Ovary (tissue), 9 donors: ENCODE measurements around the gene TNKS1BP1. TPM values are rescaled to one million over a fixed set of nuclear protein-coding genes. Genes with fewer than 3 reads are reported as not detected.

Experiments
- DNase-seq, 5 donors: peaks; one replicate each; pipeline ENCODE4 v3.0.0-alpha.2; 2019 to 2020
- H3K27ac ChIP-seq, 2 donors: fragments of 200-600 bp; one replicate each; pipeline versions ENCODE4 v1.5.1 to v1.8.0; 2019 to 2022
- H3K27me3 ChIP-seq: fragments of 200-600 bp; one replicate; pipeline ENCODE4 v1.8.0; 2022
- H3K36me3 ChIP-seq: fragments of 200-600 bp; sonication (generic); one replicate; pipeline ENCODE4 v1.5.1; 2019
- H3K4me1 ChIP-seq: one replicate; pipeline ENCODE4 v1.8.1; 2013; ENCODE audit warnings: mild to moderate bottlenecking, moderate library complexity; ENCODE audit not compliant: insufficient read depth
- H3K4me3 ChIP-seq: fragments of 200-600 bp; sonication (generic); one replicate; pipeline ENCODE4 v1.5.1; 2017
- H3K9me3 ChIP-seq, 2 donors: fragments of 200-600 bp in 1 of 2; sonication (generic) in 1 of 2; one replicate each; pipeline versions ENCODE4 v1.5.1 to v1.8.1; 2013 to 2019; ENCODE audit warnings: mild to moderate bottlenecking in 1 of 2, moderate library complexity in 1 of 2
- EP300 ChIP-seq: sonication (generic); formaldehyde crosslinking; IDR thresholded peaks from one replicate; pipeline ENCODE4 v1.6.1; 2017; ENCODE audit warnings: antibody characterized with exemption
- POLR2A ChIP-seq: fragments of 450-650 bp; IDR thresholded peaks from one replicate; pipeline ENCODE4 v1.6.1; 2017; ENCODE audit warnings: antibody characterized with exemption, mild to moderate bottlenecking, moderate library complexity
- WGBS, 3 donors: extraction: QIAGEN DNeasy Blood & Tissue Kit in 1 of 3; methylation state at CpG; one replicate each; pipeline versions ENCODE4 v1.1.5 to v1.1.7; 2013 to 2017; 5-methylcytosine and 5-hydroxymethylcytosine counted together
- intact Hi-C, 4 donors: fragments of 100-400 bp; cut with DNase I; formaldehyde crosslinking; loops; one replicate each; pipeline versions ENCODE4 v1.11.0 to v1.15.1; 2022 to 2023
- polyA plus RNA-seq, 2 donors: library from polyadenylated mRNA; stranded (reverse); fragments of 200-250 nt in 1 of 2; fragments of 350-450 nt in 1 of 2; fragmentation: Illumina TruSeq in 1 of 2; extraction: RNeasy Lipid Tissue Mini Kit (QIAGEN cat#74804) in 1 of 2; gene quantifications; one replicate each; pipeline ENCODE4 v1.2.3, GENCODE V29; 2013 to 2014
- total RNA-seq, 7 donors: library from RNA; depleted of rRNA in 2 of 7; stranded (reverse); fragments of >200 nt in 2 of 7; fragmentation: NEBNext Ultra II Directional in 3 of 7; extraction: Animal tissue kit (Norgen Biotek cat#: 25700) in 3 of 7; gene quantifications; one replicate each; pipeline versions ENCODE4 v1.1.0 to v1.2.4, GENCODE V29; 2016 to 2023
- TF ChIP-seq, protein P1 (sequence below), 3 donors: fragments of 450-650 bp in 2 of 3; fragments of 200-600 bp in 1 of 3; IDR thresholded peaks; one replicate each; pipeline versions ENCODE4 v1.5.1 to v1.8.0; 2016 to 2022; ENCODE audit warnings: antibody characterized with exemption in 3 of 3, mild to moderate bottlenecking in 1 of 3
- donor health status: DM: no; HTN: no; CAD: no; lungs with moderate emphysema.
- donor health status: DM: no; HTN: no; CAD: no.
- donor health status: Bipolar disorder and iron deficiency.
- donor health status: DM: yes; HTN: yes; CAD: no.
- donor health status: DM: no; HTN: no; CAD: no.
- donor health status: DM: yes; HTN: yes; CAD: no.

Gene TNKS1BP1
- total and polyA plus RNA-seq, 9 donors, result 45.2 to 230 (median 132) TPM

DNA sequence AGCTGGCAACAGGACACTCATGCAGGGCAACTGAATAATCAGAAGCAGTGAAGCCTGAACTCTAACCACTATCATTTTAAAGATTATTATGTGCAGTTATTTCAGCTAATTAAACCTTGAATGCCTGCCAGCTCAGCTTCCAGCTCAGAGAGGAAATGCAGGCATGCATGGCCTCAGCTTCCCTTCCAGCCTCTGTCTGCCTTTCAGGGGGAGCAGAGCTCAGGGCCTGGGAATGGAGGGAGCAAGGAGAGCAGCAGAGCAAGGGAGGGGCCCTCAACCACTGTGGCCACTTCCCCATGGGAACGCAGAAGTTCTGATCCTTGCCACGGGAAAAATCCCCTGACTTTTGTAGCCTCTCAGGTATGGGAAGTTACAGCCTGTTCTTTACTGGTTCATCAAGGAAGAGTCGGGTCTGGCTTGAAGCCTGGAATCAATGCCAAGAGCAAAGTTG is 55.2 kb downstream of the TNKS1BP1 start:
- TF ChIP-seq, protein P1, sequence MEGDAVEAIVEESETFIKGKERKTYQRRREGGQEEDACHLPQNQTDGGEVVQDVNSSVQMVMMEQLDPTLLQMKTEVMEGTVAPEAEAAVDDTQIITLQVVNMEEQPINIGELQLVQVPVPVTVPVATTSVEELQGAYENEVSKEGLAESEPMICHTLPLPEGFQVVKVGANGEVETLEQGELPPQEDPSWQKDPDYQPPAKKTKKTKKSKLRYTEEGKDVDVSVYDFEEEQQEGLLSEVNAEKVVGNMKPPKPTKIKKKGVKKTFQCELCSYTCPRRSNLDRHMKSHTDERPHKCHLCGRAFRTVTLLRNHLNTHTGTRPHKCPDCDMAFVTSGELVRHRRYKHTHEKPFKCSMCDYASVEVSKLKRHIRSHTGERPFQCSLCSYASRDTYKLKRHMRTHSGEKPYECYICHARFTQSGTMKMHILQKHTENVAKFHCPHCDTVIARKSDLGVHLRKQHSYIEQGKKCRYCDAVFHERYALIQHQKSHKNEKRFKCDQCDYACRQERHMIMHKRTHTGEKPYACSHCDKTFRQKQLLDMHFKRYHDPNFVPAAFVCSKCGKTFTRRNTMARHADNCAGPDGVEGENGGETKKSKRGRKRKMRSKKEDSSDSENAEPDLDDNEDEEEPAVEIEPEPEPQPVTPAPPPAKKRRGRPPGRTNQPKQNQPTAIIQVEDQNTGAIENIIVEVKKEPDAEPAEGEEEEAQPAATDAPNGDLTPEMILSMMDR (IDR thresholded peaks at IDR 0.05), result no peak
- no peak for TF ChIP-seq POLR2A
- TF ChIP-seq EP300, result no peak
- intact Hi-C loops, result loop anchor here in 1 of 4 donors (10.0 kb wide), 1 partner anchor 85 kb away; no protein-coding TSS in a partner anchor
- H3K4me3 ChIP-seq, result no peak overlapping the region
- H3K27ac ChIP-seq, result no peak overlapping the region
- no peaks in the 10 kb centered on the region for H3K4me1 ChIP-seq
- H3K27me3 ChIP-seq, result no peaks in the 10 kb centered on the region
- WGBS, 3 donors, result 17 to 20% (median 18%) methylated on average over 3 of the region's 3 CpGs
- no peak for DNase-seq
- no peaks in the 10 kb centered on the region for H3K9me3 ChIP-seq
- no peaks in the 10 kb centered on the region for H3K36me3 ChIP-seq

DNA sequence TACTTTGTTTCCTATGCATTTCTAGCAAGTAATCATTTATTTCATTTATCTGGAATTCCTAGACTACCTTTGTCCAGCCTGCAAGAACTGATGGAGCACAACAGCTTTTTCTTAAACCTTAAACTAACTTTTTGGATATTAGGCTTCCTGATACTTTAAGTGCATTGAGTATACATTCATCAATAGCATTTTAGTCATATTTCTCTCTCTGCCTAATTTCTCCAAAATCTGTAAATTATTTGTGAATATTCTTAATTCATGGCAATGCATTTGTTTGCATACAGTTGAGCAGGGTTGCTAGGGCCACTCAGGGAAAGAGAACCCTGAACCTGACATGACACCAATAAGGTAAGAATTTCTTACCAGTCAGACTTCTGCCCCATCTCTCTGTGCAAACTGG is 58.6 kb downstream of the TNKS1BP1 start:
- Histone ChIP-seq H3K27me3 (no peaks in the 10 kb centered on the region), H3K4me1 (no peaks in the 10 kb centered on the region), H3K4me3 (no peak overlapping the region), H3K27ac (no peak overlapping the region), H3K9me3 (no peaks in the 10 kb centered on the region), H3K36me3 (no peaks in the 10 kb centered on the region)
- no peak for TF ChIP-seq EP300
- intact Hi-C loops, result no loop called here
- no peak for DNase-seq

DNA sequence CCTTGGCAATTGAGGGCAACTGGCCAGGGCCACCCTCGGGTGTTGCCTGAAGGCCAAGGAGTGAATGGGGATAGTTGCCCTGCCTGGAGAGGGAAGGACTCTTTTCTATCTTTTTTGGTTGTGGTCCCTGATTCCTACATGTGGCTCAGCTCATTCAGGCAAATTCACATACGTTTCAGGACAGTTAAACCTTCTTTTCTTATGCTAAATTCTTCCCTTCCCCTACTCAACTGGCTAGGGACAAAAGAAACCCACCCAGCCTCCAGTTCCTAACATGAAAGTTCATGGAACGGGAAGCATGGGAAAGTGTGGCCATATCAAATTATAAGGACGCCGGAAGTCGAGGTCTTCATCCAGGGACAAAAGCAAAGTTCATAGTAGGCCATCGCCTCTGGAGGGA is 61.4 kb downstream of the TNKS1BP1 start:
- Histone ChIP-seq H3K4me3 (no peak overlapping the region), H3K36me3 (no peaks in the 10 kb centered on the region), H3K27me3 (no peaks in the 10 kb centered on the region), H3K27ac (no peak overlapping the region), H3K4me1 (no peaks in the 10 kb centered on the region), H3K9me3 (no peaks in the 10 kb centered on the region)
- WGBS, 3 donors, result 88 to 92% (median 88%) methylated on average over 7 of the region's 7 CpGs
- DNase-seq, result no peak
- intact Hi-C loops, result no loop called here
- TF ChIP-seq, protein P1 (IDR thresholded peaks at IDR 0.05), result no peak
- TF ChIP-seq POLR2A (no peak), EP300 (no peak)

DNA sequence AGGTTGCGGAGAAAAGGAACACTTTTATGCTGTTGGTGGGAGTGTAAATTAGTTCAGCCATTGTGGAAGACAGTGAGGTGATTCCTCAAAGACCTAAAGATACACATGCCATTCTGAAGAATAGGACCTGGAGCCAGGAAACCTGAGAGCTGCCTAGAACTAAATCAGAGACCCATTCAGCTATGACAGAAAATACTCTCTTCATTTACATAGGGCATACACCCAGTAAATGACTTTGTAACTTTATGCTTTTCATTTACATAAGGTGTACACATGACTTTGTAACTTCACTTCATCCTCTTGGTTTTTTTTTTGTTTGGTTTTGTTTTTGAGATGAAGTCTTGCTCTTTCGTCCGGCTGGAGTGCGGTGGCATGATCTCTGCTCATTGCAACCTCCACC is 62.6 kb downstream of the TNKS1BP1 start:
- WGBS, 3 donors, result 64 to 69% (median 65%) methylated on average over 4 of the region's 4 CpGs
- no peaks in the 10 kb centered on the region for H3K4me1 ChIP-seq
- intact Hi-C loops, result no loop called here
- H3K36me3 ChIP-seq, result no peaks in the 10 kb centered on the region
- H3K9me3 ChIP-seq, result no peaks in the 10 kb centered on the region
- no peak for DNase-seq
- H3K27ac ChIP-seq, result no peak overlapping the region
- H3K27me3 ChIP-seq, result no peaks in the 10 kb centered on the region
- TF ChIP-seq, protein P1 (IDR thresholded peaks at IDR 0.05), result no peak
- TF ChIP-seq EP300 (no peak), POLR2A (no peak)
- H3K4me3 ChIP-seq, result no peak overlapping the region

DNA sequence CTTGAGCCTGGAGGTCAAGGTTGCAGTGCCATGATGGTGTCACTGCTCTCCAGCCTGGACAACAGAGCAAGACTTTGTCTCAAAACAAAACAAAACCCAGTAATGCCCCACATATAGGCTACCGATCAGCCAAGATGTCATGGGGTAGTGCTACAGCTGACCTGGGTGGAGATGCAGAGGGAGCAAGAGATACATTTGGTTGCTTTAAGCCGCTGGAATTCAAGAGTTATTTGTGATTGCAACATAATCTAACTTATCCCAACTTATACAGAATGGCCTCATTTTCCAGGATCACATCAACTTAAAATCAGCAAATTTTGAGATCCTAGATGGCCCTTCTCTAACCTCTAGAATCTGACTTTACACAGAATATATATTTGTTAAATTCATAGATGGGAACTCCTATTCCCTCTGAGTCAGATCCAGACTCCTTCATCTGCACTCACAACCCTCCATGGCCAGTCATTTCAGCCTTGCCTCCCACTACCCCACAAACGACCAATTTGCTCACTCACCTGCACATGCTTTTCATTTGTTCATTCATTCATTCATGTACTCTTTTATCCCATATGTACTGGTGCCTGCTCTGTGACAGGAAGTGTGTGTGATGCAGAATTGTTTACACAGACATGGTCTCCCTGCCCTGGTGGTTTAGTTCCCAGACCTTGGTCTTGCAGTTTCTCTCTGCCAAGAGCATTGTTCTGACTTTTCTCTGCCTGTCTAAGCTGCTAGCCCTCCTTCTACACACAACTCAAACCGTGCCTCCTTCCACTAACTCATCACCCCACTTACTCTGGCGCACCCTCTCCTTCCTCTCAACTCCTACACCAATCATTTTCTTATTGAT is 63.6 kb downstream of the TNKS1BP1 start:
- Histone ChIP-seq H3K27ac (no peak overlapping the region), H3K4me3 (no peak overlapping the region), H3K4me1 (no peaks in the 10 kb centered on the region), H3K9me3 (no peaks in the 10 kb centered on the region), H3K36me3 (no peaks in the 10 kb centered on the region), H3K27me3 (no peaks in the 10 kb centered on the region)
- DNase-seq, result no peak
- intact Hi-C loops, result no loop called here
- WGBS, 3 donors, result 56 to 68% (median 60%) methylated on average over 5 of the region's 5 CpGs
- TF ChIP-seq POLR2A (no peak), EP300 (no peak)
- TF ChIP-seq, protein P1 (IDR thresholded peaks at IDR 0.05), result no peak
